Keratinocyte (primary cell): ENCODE measurements around the gene CNDP2.

Source experiments
- CTCF ChIP-seq, 3 experiments: IDR thresholded peaks in 1 of 3; conservative IDR thresholded peaks in 1 of 3; optimal IDR thresholded peaks in 1 of 3; 2 replicates in 2 of 3; 3 replicates in 1 of 3; pipeline versions ENCODE3 to v1.5.1; 2011; ENCODE audit warnings: low read length in 3 of 3, mild to moderate bottlenecking in 3 of 3, moderate library complexity in 2 of 3, control low read depth in 1 of 3, inconsistent platforms in 1 of 3; ENCODE audit not compliant: insufficient read depth in 2 of 3; ENCODE audit errors: extremely low read depth in 1 of 3
- EZH2 ChIP-seq: IDR thresholded peaks from one replicate; pipeline ENCODE4 v1.6.1; 2012; ENCODE audit warnings: inconsistent platforms, mild to moderate bottlenecking, low read length, moderate library complexity

- no peak for TF ChIP-seq CTCF (optimal IDR thresholded peaks at IDR 0.05 in 1 of 3, IDR thresholded peaks at IDR 0.05 in 1 of 3, conservative IDR thresholded peaks at IDR 0.05 in 1 of 3; ENCODE audit: extremely low read depth in 1 of 3, insufficient read depth in 2 of 3, low read length in 3 of 3)
- TF ChIP-seq EZH2: no peak
Observed at GRCh38 chr18:74569401-74569800, 73.2 kb downstream of the CNDP2 start.
